Measurements from ENCODE around the gene SGMS1. TPM values are rescaled to one million over a fixed set of nuclear protein-coding genes. Genes with fewer than 3 reads are reported as not detected.

The SGMS1 gene
- total RNA-seq, 3 donors from 2014 or later = 66.5 to 114 (median 80.1) TPM

DNA sequence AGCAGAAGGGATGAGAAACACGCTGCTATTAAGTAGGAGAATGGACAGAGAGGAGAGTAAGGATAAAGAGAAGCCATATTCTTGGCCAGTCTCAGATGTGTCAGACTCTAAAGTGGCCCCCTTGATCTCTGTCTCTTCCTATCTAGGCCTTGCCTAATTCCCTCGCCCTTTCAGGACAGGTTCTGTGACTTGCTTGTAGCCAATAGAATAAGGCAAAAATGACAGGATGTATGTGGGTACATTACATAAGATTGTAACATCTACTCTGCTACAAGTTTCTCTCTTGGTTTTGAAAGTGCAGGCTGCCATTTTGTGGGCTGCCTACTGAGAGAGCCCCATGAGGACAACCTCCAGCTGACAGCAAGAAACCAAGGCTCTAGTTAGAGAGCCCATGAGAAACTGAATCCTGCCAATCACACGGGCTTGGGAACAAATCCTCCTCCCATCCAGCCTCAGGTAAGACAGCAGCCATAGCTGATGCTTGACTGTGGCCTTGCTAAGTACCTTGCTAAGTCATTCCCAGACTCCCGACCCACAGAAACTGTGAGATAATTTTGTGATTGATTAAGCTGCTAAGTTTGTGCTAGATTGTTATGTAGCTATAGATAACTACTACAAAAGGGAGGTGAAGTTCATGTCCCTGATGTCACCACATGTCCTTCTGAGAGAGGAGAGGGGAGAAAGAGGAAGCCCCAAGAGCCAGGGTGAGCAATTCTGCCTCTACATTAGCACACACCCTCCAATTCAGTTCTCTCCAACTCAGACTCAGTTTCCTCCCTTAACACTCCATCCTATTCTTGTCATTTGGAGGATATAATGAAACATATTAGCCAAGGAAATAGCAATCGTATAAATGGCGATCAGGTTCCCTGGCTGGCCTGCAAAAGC lies 185.5 kb downstream of the SGMS1 start:
- H3K36me3 ChIP-seq = no peaks in the 10 kb centered on the region
- H3K4me3 ChIP-seq = no peak overlapping the region
- H3K4me1 ChIP-seq = no peaks in the 10 kb centered on the region
- H3K9me3 ChIP-seq = no peaks in the 10 kb centered on the region
- TF ChIP-seq, protein P1, sequence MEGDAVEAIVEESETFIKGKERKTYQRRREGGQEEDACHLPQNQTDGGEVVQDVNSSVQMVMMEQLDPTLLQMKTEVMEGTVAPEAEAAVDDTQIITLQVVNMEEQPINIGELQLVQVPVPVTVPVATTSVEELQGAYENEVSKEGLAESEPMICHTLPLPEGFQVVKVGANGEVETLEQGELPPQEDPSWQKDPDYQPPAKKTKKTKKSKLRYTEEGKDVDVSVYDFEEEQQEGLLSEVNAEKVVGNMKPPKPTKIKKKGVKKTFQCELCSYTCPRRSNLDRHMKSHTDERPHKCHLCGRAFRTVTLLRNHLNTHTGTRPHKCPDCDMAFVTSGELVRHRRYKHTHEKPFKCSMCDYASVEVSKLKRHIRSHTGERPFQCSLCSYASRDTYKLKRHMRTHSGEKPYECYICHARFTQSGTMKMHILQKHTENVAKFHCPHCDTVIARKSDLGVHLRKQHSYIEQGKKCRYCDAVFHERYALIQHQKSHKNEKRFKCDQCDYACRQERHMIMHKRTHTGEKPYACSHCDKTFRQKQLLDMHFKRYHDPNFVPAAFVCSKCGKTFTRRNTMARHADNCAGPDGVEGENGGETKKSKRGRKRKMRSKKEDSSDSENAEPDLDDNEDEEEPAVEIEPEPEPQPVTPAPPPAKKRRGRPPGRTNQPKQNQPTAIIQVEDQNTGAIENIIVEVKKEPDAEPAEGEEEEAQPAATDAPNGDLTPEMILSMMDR (IDR thresholded peaks at IDR 0.05) = no peak
- TF ChIP-seq POLR2AphosphoS5 (IDR thresholded peaks at IDR 0.05) (no peak), POLR2A (IDR thresholded peaks at IDR 0.05) (no peak)
- H3K27ac ChIP-seq = no peak overlapping the region
- intact Hi-C loops (cut with DNase I; ENCODE audit: low total_unique reads) = no loop called here
- H3K27me3 ChIP-seq = no peaks in the 10 kb centered on the region
- DNase-seq (ENCODE audit: low spot score in 2 of 2) = no peak

DNA sequence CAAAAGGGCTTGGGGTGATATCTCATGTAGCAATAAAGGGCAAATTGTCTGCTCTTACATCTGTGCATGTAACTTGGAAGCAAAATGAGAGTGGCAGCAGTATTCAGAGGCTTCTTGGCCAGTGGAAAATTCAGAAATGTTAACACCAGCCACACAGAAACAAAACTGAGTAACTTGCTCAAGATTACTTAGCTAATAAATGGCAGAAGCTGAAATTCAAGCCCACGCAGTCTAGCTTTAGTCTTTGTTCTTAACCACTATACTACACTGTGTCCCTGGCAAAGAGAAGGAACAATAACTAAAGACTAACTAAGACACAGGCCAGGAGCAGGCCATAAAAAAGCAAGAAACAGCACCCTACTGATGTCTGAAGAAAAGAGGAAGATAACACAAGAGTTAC lies 186.5 kb downstream of the SGMS1 start:
- no peaks in the 10 kb centered on the region for H3K36me3 ChIP-seq
- DNase-seq (ENCODE audit: low spot score in 2 of 2) = no peak
- no peak overlapping the region for H3K27ac ChIP-seq
- intact Hi-C loops (cut with DNase I; ENCODE audit: low total_unique reads) = no loop called here
- TF ChIP-seq POLR2A (IDR thresholded peaks at IDR 0.05) = no peak
- TF ChIP-seq POLR2AphosphoS5 (IDR thresholded peaks at IDR 0.05) = no peak
- no peaks in the 10 kb centered on the region for H3K4me1 ChIP-seq
- H3K4me3 ChIP-seq = no peak overlapping the region
- H3K9me3 ChIP-seq = no peaks in the 10 kb centered on the region
- H3K27me3 ChIP-seq = no peaks in the 10 kb centered on the region

DNA sequence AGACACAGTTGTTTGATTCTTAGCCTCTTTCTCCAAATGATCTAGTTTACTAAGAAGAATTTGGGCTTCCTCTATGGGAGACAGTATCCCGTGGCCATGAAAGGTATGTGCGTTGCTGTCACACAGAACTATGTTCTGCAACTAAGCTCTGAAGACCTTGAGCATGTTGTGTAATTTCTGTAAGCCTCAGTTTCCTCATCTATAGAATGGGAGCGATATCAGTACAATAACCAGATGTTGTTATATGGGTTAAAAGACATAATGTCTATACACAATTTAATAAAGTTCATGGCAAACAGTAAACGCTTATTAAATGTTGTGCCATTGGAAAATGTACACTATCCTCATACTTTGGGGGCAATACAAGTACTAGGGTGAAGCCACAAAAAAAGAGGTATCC lies 187.0 kb downstream of the SGMS1 start:
- TF ChIP-seq, protein P1 (IDR thresholded peaks at IDR 0.05) = no peak
- TF ChIP-seq POLR2AphosphoS5 (IDR thresholded peaks at IDR 0.05) (no peak), POLR2A (IDR thresholded peaks at IDR 0.05) (no peak)
- no peak overlapping the region for H3K27ac ChIP-seq

DNA sequence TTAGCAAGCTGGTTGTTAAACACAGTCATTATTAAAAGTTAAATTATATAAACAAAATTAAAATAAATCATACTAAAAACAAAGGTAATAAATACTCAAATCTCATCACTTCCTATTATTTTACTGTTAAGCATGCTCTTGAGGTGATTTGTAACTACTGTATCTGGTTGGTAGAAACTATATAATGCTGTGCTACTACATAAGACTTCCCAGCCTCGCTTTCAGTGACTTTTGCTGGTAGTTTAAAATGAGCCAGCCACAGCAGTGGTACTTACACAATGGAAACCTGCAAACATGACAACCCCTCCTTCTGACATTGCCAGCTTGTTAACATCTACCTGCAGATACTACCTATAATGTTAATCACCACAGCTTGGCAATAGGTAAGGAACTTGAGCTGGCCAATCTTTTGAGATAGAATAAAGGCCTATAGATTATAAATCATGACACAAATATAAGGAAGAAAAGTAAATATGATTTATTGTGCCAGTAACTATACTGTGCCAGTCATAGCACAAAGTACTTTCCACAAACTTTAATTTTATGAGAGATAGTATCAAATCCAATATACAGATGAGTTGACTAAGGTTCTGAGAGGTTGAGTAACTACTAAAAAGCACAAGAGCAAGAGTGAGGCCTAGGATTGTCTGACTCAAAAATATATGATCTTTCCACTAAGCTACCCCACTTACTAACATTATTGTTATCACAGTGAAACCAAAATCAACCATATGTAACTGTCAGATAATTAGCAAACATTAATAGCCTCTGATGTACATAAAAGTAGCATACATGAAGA lies 191.3 kb downstream of the SGMS1 start:
- H3K4me3 ChIP-seq = no peak overlapping the region
- no peak for DNase-seq (ENCODE audit: low spot score in 2 of 2)
- intact Hi-C loops (cut with DNase I; ENCODE audit: low total_unique reads) = no loop called here
- H3K27ac ChIP-seq = peak overlapping the region; percentile 75 to 78
- peaks cover 0 to 6% of the 10 kb centered on the region in 2 donors for H3K4me1 ChIP-seq
- H3K9me3 ChIP-seq = no peaks in the 10 kb centered on the region
- H3K27me3 ChIP-seq = no peaks in the 10 kb centered on the region
- no peak for TF ChIP-seq POLR2AphosphoS5 (IDR thresholded peaks at IDR 0.05)
- TF ChIP-seq, protein P1 (IDR thresholded peaks at IDR 0.05) = no peak
- no peak for TF ChIP-seq POLR2A (IDR thresholded peaks at IDR 0.05)
- H3K36me3 ChIP-seq = no peaks in the 10 kb centered on the region

More for the DNA sequence above, 187.0 kb downstream of the SGMS1 start:
- H3K36me3 ChIP-seq = no peaks in the 10 kb centered on the region
- H3K4me3 ChIP-seq = no peak overlapping the region
- H3K4me1 ChIP-seq = peaks cover 0 to under 1% of the 10 kb centered on the region in 2 donors
- intact Hi-C loops (cut with DNase I; ENCODE audit: low total_unique reads) = no loop called here
- no peaks in the 10 kb centered on the region for H3K27me3 ChIP-seq
- H3K9me3 ChIP-seq = no peaks in the 10 kb centered on the region
- no peak for DNase-seq (ENCODE audit: low spot score in 2 of 2)

DNA sequence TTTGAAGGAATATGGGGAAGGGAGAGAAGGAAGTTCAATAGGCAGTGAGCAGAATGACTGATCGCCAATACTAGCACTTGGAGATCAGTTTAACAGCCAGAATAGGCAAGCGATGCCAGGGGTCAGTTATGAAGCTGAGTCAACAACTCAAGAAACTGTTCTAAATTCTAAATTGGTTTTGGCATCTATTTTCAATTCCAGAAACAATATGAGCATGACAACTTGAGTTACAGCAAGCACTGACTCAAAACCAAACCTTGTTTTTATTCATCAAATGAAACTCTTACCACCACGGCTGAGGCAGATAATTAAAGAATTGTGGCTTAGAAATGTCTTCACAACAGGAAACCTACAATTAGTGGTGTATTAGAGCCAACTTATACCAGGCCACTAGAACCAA lies 192.0 kb downstream of the SGMS1 start:
- Histone ChIP-seq H3K27ac (peak overlapping the region; percentile 75 to 78), H3K4me1 (peaks cover 0 to 6% of the 10 kb centered on the region in 2 donors), H3K9me3 (no peaks in the 10 kb centered on the region), H3K27me3 (no peaks in the 10 kb centered on the region), H3K36me3 (no peaks in the 10 kb centered on the region), H3K4me3 (peak overlapping the region in 1 of 3 donors; percentile 41)
- intact Hi-C loops (cut with DNase I; ENCODE audit: low total_unique reads) = no loop called here
- no peak for DNase-seq (ENCODE audit: low spot score in 2 of 2)
- no peak for TF ChIP-seq POLR2AphosphoS5 (IDR thresholded peaks at IDR 0.05)
- TF ChIP-seq POLR2A (IDR thresholded peaks at IDR 0.05) = no peak
- TF ChIP-seq, protein P1 (IDR thresholded peaks at IDR 0.05) = no peak

Data from breast epithelium (tissue), 4 donors.